ENCODE measurements around the gene MOCOS. TPM values are rescaled to one million over a fixed set of nuclear protein-coding genes. Genes with fewer than 3 reads are reported as not detected.

MOCOS gene
- total and polyA plus RNA-seq, 2 of the 13 experiments (the other 11 are each of a cell fraction or from before 2014, with no cell fraction given): 7.7 to 15.4 TPM

GRCh38 chr18:36217348-36217747, 30.1 kb downstream of the MOCOS start (continued):
- TF ChIP-seq ZNF747 (CRISPR knock-in tag; IDR thresholded peaks at IDR 0.05; ENCODE audit: borderline replicate concordance) (no peak), MTA1 (CRISPR knock-in tag; IDR thresholded peaks at IDR 0.05; ENCODE audit: borderline replicate concordance) (no peak), FOXP4 (CRISPR knock-in tag; IDR thresholded peaks at IDR 0.05) (no peak), MED13 (CRISPR knock-in tag; IDR thresholded peaks at IDR 0.05) (no peak), NRL (CRISPR knock-in tag; IDR thresholded peaks at IDR 0.05; ENCODE audit: borderline replicate concordance) (no peak), EED (CRISPR knock-in tag; IDR thresholded peaks at IDR 0.05) (no peak), IRF1 (CRISPR knock-in tag; IDR thresholded peaks at IDR 0.05; ENCODE audit: low read depth) (no peak), PAXIP1 (CRISPR knock-in tag; conservative IDR thresholded peaks at IDR 0.05) (peak; percentile 20; the same call in 1 of the 2 replicates), DMAP1 (CRISPR knock-in tag; IDR thresholded peaks at IDR 0.05) (no peak), HNF1B (CRISPR knock-in tag; IDR thresholded peaks at IDR 0.05) (no peak), ZXDC (CRISPR knock-in tag; IDR thresholded peaks at IDR 0.05) (no peak), ZNF274 (CRISPR knock-in tag; IDR thresholded peaks at IDR 0.05) (no peak), TRIM24 (CRISPR knock-in tag; IDR thresholded peaks at IDR 0.05) (no peak), ZNF121 (CRISPR knock-in tag; IDR thresholded peaks at IDR 0.05) (no peak), NR2F6 (IDR thresholded peaks at IDR 0.05) (no peak), NR2F6 (CRISPR knock-in tag; IDR thresholded peaks at IDR 0.05) (no peak)
